CD4-positive, alpha-beta T cell treated with Interferon alpha-2 for 1 hour (primary cell): ENCODE measurements around the gene HSPA2.
"Not testable (repeated sequence)": the region's sequence is repeated elsewhere in the genome, so short reads cannot be mapped to it uniquely, and the experiment has no call there.

Experiments used
- DNase-seq, 2 donors: peaks; one replicate each; pipeline ENCODE4 v3.0.0-alpha.2; 2020 to 2022

HSPA2 gene

GRCh38 chr14:64515053-64515452, 25.5 kb upstream of the HSPA2 start:
- DNase-seq = no peak

GRCh38 chr14:64516969-64517368, 23.6 kb upstream of the HSPA2 start:
- DNase-seq = no peak

DNA sequence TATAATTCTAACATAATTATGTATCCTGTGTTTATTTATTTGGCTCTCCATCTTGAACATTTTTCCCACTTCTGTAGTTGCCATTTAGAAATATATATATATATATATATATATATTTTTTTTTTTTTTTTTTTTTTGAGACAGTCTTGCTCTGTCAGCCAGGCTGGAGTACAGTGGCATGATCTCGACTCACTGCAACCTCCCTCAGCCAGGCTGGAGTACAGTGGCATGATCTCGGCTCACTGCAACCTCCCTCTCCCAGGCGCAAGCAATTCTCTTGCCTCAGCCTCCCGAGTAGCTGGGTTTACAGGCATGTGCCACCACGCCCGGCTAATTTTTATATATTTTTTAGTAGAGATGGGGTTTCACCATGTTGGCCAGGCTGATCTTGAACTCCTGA, 22.9 kb upstream of the HSPA2 start:
- DNase-seq = not testable (repeated sequence)

GRCh38 chr14:64518229-64518628, 22.3 kb upstream of the HSPA2 start:
- DNase-seq = no peak

GRCh38 chr14:64520699-64521098, 19.8 kb upstream of the HSPA2 start:
- DNase-seq = no peak

DNA sequence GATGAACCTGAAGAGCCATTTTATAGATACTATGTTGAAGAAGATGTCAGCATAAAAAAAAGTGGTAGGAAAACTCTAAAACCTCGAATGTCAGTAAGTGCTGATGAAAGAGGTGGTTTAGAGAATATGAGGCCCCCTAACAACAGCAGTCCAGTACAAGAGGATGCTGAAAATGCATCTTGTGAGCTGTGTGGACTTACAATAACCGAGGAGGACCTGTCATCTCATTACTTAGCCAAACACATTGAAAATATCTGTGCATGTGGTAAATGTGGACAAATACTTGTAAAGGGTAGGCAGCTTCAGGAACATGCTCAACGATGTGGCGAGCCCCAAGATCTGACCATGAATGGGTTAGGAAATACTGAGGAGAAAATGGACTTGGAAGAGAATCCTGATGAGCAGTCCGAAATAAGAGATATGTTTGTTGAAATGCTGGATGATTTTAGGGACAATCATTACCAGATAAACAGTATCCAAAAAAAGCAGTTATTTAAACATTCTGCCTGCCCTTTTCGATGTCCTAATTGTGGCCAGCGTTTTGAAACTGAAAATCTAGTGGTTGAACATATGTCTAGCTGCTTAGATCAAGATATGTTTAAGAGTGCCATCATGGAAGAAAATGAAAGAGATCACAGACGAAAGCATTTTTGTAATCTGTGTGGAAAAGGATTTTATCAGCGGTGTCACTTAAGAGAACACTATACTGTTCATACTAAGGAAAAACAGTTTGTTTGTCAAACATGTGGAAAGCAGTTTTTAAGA, 17.8 kb upstream of the HSPA2 start:
- DNase-seq = no peak

- DNase-seq = no peak
These were observed 15.2 kb upstream of the HSPA2 start for GRCh38 chr14:64525354-64525753.

GRCh38 chr14:64531567-64531966, 9.0 kb upstream of the HSPA2 start:
- no peak for DNase-seq

DNA sequence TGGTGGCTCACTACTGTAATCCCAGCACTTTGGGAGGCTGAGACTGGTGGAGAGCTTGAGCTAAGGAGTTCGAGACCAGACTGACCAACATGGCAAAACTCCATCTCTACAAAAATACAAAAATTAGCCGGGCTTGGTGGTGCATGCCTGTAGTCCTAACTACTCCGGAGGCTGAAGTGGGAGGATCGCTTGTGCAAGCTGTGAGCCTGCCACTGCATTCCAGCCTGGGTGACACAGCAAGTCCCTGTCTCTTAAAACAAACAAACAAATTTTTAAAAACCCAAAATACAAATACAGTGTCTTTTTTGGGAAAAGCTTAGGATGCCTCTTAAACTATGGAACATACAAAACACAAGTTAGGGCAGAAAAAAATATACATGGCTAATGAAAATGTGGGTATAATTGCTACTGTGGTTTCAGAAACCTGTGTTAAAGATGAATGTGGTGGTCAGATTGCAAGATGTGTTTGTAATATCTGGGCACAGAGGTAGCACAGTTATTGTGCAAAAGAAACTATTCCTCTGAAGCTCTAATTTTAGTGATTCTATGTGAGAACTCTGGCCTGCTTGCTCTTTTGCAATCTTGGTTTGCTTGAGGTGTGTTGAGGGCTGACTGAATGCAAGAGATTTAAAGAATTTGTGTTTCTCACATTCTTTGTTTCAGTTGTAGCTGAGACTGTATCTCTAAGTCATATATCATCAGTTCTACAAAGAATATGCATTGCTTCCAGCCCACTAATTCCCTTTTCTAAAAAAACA, 3.9 kb upstream of the HSPA2 start:
- no peak for DNase-seq

DNA sequence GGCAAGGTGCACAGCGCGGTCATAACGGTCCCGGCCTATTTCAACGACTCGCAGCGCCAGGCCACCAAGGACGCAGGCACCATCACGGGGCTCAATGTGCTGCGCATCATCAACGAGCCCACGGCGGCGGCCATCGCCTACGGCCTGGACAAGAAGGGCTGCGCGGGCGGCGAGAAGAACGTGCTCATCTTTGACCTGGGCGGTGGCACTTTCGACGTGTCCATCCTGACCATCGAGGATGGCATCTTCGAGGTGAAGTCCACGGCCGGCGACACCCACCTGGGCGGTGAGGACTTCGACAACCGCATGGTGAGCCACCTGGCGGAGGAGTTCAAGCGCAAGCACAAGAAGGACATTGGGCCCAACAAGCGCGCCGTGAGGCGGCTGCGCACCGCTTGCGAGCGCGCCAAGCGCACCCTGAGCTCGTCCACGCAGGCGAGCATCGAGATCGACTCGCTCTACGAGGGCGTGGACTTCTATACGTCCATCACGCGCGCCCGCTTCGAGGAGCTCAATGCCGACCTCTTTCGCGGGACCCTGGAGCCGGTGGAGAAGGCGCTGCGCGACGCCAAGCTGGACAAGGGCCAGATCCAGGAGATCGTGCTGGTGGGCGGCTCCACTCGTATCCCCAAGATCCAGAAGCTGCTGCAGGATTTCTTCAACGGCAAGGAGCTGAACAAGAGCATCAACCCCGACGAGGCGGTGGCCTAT, 875 bp downstream of the HSPA2 start:
- peak in 1 of 2 donors; percentile 21 for DNase-seq

GRCh38 chr14:64541972-64542835, 1.7 kb downstream of the HSPA2 start:
- DNase-seq = peak in 1 of 2 donors; percentile 16

- no peak for DNase-seq
These were observed 2.3 kb downstream of the HSPA2 start for GRCh38 chr14:64542836-64543201.

DNA sequence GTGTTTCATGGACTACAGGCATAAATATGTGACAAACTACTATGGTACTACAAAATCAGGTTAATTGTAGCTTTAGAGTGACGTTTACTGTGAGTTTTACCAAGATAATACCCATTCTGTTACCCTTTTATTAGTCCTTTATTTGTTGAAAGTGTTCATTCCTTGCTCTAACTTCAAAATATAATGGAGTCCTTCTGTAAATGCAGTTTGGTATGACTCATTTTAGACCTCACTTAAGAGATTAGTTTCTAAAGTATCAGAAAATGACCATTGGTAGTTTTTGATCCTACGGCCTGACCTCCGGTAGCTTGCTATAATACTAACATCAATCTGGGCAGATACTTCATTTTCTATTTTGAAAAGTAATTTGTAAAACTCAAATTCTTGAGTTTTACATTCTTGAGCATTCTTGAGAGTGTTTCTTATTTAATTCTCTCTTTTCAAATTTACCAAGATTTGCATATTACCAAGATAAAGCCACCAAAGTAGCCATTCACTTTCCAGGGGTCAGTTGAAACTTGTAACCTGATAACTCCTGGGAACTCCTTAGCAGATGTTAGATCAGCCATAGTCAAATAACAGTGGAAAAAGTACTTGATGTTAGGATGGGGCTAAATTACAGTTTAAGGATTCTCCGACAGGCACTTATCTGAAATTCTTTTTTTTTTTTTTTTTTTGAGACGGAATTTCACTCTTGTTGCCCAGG, 4.2 kb downstream of the HSPA2 start:
- no peak for DNase-seq

DNA sequence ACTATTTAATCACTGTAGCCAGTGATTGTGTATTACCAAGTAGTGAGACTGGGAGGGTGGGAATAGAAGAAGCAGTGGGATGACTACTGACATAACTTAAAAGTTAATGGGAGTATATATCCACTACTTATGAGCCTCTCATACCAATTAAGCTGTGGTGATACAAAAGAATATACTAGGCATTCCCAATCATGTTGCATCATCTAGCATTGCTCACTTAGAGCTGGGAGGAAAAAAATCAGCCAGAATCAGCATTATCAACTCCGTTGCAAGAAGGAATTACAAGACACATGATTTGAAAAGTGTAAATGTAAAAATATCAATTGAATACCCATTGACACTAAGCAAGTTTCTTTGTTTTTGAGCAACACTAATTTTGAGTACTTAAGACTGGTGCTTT, 8.5 kb downstream of the HSPA2 start:
- no peak for DNase-seq

GRCh38 chr14:64549791-64550620, 9.5 kb downstream of the HSPA2 start, which contains the start of gene PPP1R36:
PPP1R36 (plus strand) TSS chr14:64549961; CDS start chr14:64549998, 37 bp downstream.
- DNase-seq = peak; percentile 18 to 46

DNA sequence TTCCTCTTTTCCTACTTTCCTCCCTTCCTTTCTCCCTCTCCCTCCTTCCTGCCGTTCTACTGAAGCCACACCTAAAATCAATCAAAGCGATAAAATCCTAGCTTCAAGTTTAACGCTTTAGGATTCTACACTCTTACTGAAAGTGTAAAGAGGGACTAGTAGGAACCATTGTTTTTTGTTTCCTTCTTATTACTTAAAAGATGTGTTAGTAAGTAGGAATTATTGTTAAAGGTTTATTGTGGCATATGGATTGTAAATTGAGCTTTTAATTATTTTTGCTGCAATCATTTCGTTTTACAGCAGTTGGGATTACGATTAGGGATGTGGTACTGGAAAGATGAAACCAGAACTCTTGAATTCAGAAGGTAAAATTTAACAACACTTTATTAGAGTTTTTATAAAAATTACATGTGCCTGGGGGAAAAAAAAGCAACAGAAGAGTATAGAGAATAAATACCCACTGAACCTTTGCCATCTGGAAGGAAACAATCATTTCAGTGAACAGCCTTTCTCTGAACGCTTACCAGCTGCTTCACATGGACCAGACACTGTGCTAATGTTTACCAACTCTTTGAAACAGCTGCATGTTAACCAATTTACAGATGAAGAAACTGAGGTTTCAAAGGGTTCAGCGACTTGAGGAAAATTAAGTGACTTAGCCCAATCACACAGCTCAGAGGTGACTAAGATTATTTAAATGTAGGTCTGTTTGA, 10.2 kb downstream of the HSPA2 start:
- DNase-seq = no peak

DNA sequence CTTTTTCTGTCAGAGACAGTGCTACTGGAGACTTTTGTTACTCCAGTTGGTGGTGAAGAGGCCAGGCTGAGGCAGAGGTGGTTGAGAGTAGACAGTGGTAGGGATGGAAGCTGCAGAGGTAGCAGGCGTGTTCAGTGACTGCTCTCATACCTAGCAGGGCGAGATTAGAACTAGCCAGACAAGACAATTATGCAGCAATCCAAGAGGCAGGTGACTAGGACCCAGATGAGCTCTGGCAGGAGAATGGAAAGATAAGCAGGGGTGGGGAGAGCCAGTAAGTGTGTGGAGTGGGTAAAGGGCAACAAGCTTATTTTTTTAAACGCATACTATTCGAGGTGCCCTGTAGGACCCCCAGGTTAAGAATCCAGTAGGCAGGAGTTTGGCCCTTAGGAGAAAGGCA, 14.0 kb downstream of the HSPA2 start:
- no peak for DNase-seq

DNA sequence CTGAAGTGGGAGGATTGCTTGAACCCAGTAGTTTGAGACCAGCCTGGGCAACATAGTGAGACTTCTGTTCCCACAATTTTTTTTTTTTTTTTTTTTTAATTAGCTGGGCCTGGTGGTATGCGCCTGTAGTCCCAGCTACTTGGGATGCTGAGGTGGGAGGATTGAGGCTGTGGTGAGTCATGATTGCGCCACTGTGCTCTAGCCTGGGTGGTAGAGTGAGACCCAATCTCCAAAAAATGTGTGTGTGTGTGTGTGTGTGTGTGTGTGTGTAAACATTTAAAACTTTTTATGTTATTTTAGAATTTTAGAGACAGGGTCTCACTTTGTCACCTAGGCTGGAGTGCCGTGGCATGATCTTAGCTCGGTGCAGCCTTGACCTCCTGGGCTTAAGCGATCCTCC, 16.0 kb downstream of the HSPA2 start:
- no peak for DNase-seq

DNA sequence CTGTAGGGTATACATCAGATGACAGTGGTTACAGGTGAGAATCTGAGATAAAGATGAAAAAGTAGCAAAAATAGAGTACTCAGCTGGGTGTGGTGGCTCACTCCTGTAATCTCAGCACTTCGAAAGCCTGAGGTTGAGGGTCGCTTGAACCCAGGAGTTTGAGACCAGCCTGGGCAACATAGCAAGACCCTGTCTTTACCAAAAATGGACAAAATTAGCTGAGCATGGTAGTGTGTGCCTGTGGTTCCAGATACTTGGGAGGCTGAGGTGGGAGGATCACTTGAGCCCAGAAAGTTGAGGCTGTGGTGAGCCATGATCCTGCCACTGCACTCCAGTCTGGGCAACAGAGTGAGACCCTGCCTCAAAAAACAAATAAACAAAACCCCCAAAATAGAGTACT, 17.7 kb downstream of the HSPA2 start:
- DNase-seq = not testable (repeated sequence)

- no peak for DNase-seq
These were observed 21.1 kb downstream of the HSPA2 start for GRCh38 chr14:64561631-64562030.
